HL-60 (cell line): ENCODE data around the gene PRR18.
A peak's percentile ranks its signal among the peaks of the same experiment; 100 is the strongest.
"Not testable (repeated sequence)": the region's sequence is repeated elsewhere in the genome, so short reads cannot be mapped to it uniquely, and the experiment has no call there.

Experiments used
- DNase-seq, 2 experiments: peaks; one replicate each; pipeline ENCODE4 v3.0.0-alpha.2; 2010 to 2020; ENCODE audit warnings: low read depth in 1 of 2, low spot score in 1 of 2
- H3K27ac ChIP-seq: fragments of 250-450 bp; sonication (Bioruptor Pico); replicated peaks from 2 replicates; pipeline ENCODE4 v1.5.1; 2020; ENCODE audit warnings: mild to moderate bottlenecking, moderate library complexity
- H3K27me3 ChIP-seq: fragments of 250-450 bp; sonication (Bioruptor Pico); 2 replicates; pipeline ENCODE4 v1.5.1; 2021; ENCODE audit warnings: mild to moderate bottlenecking, moderate library complexity; ENCODE audit not compliant: insufficient read depth, poor library complexity, severe bottlenecking
- H3K4me3 ChIP-seq: replicated peaks from 2 replicates; pipeline ENCODE4 v1.5.1; 2011; ENCODE audit warnings: mild to moderate bottlenecking, control low read depth, low read length; ENCODE audit not compliant: insufficient read depth
- CTCF ChIP-seq: IDR thresholded peaks from one replicate; pipeline ENCODE4 v1.5.1; 2011; ENCODE audit warnings: low read length, control low read depth, inconsistent platforms; ENCODE audit not compliant: insufficient read depth
- GABPA ChIP-seq: IDR thresholded peaks from 2 replicates; pipeline ENCODE4 v1.6.1; 2012; ENCODE audit warnings: low read depth
- POLR2AphosphoS5 ChIP-seq: IDR thresholded peaks from 2 replicates; pipeline ENCODE4 v1.6.1; 2012; ENCODE audit warnings: low read depth
- REST ChIP-seq: IDR thresholded peaks from 2 replicates; pipeline ENCODE4 v1.6.1; 2012; ENCODE audit warnings: low read depth; ENCODE audit not compliant: insufficient replicate concordance
- SPI1 ChIP-seq: IDR thresholded peaks from 2 replicates; pipeline ENCODE4 v1.6.1; 2012; ENCODE audit warnings: low read depth, mild to moderate bottlenecking, borderline replicate concordance

Gene PRR18

GRCh38 chr6:166351715-166352285, 43.6 kb upstream of the PRR18 start:
- H3K4me3 ChIP-seq, result no peak overlapping the region
- DNase-seq, result peak; percentile 55 to 60
- TF ChIP-seq SPI1 (peak; percentile 95), CTCF (no peak)
- no peak overlapping the region for H3K27ac ChIP-seq
- H3K27me3 ChIP-seq, result no peaks in the 10 kb centered on the region

DNA sequence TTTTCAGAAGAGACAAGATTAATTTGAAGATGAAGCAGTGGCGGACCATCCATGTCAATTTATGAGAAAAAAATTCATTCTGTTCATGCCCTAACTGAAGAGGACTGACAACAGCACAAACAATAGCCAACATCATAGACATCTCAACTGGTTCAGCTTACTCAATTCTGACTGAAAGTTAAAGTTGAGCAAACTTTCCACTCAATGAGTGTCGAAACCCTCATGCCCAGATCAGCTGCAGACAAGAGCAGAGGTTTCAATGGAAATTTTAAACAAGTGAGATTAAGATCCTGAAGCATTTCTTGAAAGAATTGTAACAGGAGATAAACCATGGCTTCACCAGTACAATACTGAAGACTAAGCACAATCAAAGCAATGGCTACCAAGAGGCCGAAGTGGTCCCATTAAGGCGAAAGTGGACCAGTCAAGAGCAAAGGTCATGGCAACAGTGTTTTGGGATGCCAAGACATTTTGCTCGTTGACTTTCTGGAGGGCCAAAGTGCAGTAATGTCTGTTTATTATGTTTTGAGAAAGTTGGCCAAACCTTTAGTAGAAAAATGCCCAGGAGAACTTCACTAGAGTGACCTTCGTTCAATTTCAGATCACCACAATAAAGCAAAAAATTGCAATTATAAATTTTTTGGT, 40.2 kb upstream of the PRR18 start:
- Histone ChIP-seq H3K4me3 (no peak overlapping the region), H3K27ac (peak overlapping the region; percentile 42), H3K27me3 (no peaks in the 10 kb centered on the region)
- TF ChIP-seq POLR2AphosphoS5, result peak; percentile 80
- TF ChIP-seq SPI1, result no peak
- DNase-seq, result peak; percentile 69 to 75

DNA sequence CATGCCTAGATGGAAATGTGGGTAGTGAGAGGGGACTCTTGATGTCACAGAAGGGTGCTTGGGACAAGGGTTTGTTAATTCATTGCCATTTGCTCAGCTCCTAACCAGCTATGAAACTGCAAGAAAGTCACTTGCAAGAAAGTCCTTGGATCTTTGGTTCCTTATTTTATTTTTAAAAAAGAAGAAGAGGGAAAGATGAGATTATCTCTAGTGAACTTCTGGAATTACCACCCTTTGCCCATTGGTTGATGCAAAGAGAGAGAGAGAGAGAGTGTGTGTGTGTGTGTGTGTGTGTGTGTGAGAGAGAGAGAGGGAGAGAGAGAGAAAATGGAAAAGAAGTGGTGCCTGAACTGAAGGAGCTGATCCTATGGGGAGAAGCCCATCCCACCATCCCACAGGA, 38.8 kb upstream of the PRR18 start:
- H3K27ac ChIP-seq, result no peak overlapping the region
- TF ChIP-seq SPI1 (no peak), CTCF (no peak), POLR2AphosphoS5 (no peak)
- H3K27me3 ChIP-seq, result no peaks in the 10 kb centered on the region
- DNase-seq, result no peak
- H3K4me3 ChIP-seq, result no peak overlapping the region

DNA sequence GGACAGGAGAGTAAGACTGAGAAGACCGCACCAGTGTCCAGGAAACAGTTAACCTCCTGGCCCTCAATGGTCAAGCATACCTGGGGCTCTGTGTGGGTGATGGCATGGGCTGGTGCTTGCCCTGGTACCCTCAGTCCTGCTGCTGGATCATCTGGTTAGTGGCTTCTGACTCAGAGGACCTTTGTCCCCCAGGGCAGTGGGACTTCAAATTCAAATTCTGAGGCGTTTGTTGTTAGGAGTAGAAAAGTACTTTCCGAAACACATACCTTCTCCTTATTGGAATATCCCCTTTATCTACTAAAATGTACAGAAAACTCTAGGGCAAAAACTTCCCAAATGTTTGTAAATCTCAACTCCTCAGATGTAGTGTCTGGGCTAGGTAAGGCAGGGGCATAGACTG, 38.3 kb upstream of the PRR18 start:
- no peak for DNase-seq
- Histone ChIP-seq H3K27ac (no peak overlapping the region), H3K4me3 (no peak overlapping the region), H3K27me3 (no peaks in the 10 kb centered on the region)
- TF ChIP-seq CTCF (no peak), GABPA (no peak), POLR2AphosphoS5 (no peak), SPI1 (no peak), REST (no peak)

DNA sequence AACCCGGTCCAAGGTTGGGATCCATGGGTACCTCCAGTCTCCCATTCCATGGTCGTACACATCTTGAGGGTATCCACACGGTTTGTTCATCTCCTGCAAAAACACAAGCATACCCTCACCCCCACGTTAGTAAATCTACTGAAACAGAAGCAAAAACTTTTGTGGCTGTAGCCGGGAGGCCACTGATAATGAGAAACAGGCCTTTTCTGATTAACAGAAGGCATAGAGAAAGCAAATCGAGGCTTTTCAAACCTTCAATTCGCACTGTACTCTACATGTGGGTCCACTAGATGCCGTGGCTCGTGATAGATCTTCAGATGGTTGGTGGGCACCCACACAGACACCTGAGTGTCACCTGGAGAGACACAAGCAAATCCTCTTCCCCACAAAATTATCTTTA, 37.5 kb upstream of the PRR18 start:
- not testable (repeated sequence) for H3K27me3 ChIP-seq, H3K4me3 ChIP-seq, H3K27ac ChIP-seq, DNase-seq

GRCh38 chr6:166344921-166345320, 36.7 kb upstream of the PRR18 start:
- H3K27ac ChIP-seq, H3K4me3 ChIP-seq, DNase-seq, H3K27me3 ChIP-seq: not testable (repeated sequence)
